Measurements from ENCODE around the gene ZNF69.
"Not testable (repeated sequence)": the region's sequence is repeated elsewhere in the genome, so short reads cannot be mapped to it uniquely, and the experiment has no call there.

The ZNF69 gene

DNA sequence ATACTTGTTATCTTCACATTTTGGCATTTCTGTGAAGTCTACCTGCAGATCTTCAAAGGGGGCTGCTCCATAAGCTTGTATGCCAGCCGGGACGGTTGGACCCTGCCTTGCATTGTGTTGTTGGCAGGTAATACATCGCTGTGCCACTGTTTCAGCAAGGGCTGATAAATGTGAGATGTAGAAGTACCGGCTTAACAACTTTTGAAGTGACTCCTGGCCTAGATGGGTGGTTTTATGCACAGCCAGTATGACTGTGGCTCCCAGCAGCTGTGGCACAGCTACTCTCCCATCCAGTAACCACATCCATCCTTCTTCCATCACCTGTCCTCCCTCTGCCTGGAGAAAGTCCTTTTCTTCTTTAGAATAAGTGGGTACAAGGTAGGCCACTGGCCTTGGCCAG is 57.1 kb downstream of the ZNF69 start:
- no peak overlapping the region for H3K4me3 ChIP-seq (replicated peaks; ENCODE audit: low read depth, low read length)
- DNase-seq (ENCODE audit: low read depth): no peak
- TF ChIP-seq, protein P1, sequence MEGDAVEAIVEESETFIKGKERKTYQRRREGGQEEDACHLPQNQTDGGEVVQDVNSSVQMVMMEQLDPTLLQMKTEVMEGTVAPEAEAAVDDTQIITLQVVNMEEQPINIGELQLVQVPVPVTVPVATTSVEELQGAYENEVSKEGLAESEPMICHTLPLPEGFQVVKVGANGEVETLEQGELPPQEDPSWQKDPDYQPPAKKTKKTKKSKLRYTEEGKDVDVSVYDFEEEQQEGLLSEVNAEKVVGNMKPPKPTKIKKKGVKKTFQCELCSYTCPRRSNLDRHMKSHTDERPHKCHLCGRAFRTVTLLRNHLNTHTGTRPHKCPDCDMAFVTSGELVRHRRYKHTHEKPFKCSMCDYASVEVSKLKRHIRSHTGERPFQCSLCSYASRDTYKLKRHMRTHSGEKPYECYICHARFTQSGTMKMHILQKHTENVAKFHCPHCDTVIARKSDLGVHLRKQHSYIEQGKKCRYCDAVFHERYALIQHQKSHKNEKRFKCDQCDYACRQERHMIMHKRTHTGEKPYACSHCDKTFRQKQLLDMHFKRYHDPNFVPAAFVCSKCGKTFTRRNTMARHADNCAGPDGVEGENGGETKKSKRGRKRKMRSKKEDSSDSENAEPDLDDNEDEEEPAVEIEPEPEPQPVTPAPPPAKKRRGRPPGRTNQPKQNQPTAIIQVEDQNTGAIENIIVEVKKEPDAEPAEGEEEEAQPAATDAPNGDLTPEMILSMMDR (IDR thresholded peaks at IDR 0.05; ENCODE audit: low read length, missing control alignments): no peak

GRCh38 chr19:11948646-11949045 is 61.1 kb downstream of the ZNF69 start:
- H3K4me3 ChIP-seq (replicated peaks; ENCODE audit: low read depth, low read length): no peak overlapping the region
- DNase-seq (ENCODE audit: low read depth): no peak
- TF ChIP-seq, protein P1 (IDR thresholded peaks at IDR 0.05; ENCODE audit: low read length, missing control alignments): no peak

GRCh38 chr19:11949201-11949600 is 61.6 kb downstream of the ZNF69 start:
- H3K4me3 ChIP-seq (replicated peaks; ENCODE audit: low read depth, low read length): no peak overlapping the region
- DNase-seq (ENCODE audit: low read depth): no peak

GRCh38 chr19:11949614-11950080 is 62.1 kb downstream of the ZNF69 start:
- not testable (repeated sequence) for H3K4me3 ChIP-seq (replicated peaks; ENCODE audit: low read depth, low read length); DNase-seq (ENCODE audit: low read depth)

More at GRCh38 chr19:11949201-11949600, 61.6 kb downstream of the ZNF69 start:
- TF ChIP-seq, protein P1 (IDR thresholded peaks at IDR 0.05; ENCODE audit: low read length, missing control alignments): no peak

DNA sequence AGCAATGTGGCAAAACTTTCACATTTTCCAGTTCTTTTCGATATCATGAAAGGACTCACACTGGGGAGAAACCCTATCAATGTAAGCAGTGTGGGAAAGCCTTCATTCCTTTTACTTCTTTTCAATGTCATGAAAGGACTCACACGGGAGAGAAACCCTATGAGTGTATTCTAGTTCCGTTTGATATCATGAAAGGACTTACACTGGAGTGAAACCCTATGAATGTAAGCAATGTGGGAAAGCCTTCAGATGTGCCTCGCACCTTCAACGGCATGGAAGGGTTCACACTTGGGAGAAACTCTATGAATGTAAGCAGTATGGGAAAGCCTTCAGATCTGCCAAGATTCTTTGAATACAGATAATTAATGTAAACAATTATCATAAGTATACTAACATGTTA is 62.7 kb downstream of the ZNF69 start:
- DNase-seq (ENCODE audit: low read depth): no peak
- TF ChIP-seq, protein P1 (IDR thresholded peaks at IDR 0.05; ENCODE audit: low read length, missing control alignments): no peak
- H3K4me3 ChIP-seq (replicated peaks; ENCODE audit: low read depth, low read length): no peak overlapping the region

All from fibroblast of pulmonary artery (primary cell).